HG02763 (cell line): Measurements from ENCODE around the gene ATP4A.

ENCODE experiments used
- ATAC-seq: cut with Tn5 transposase; IDR thresholded peaks from one replicate; pipeline ENCODE4 v1.9.1; 2021; ENCODE audit warnings: mild to moderate bottlenecking, moderate library complexity; ENCODE audit not compliant: unreplicated experiment

Gene ATP4A

DNA sequence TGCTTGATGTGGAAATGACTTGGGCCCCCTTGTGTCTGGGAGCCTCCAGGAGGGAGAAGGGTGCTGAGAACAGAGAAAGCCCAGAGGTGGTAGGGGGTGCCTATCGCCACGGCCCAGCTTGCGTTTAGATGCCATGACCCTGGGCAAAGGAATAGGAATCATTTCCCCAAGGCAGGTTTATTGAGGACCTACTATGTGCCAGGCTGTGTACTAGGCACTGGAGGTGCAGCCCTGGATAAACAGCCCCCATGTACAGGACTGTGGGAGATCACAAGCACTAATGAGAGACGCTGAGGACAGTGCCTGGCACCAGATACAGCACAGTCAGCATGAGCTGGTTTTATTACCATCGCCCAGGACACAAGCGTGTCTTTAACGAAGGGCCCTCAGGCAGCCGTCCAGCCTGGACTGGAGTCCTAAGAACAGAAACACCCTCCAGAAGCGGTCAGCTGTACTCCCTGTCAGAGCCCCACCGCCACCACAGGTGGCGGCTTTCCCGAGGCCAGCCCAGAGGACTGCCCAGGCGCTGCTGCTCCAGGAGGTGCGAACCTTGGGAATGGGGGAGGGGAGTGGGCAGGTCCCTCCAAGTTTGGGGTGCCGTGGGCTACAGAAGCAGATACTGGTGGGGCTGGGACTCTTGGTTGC is 13.5 kb downstream of the ATP4A start:
- ATAC-seq = no peak

DNA sequence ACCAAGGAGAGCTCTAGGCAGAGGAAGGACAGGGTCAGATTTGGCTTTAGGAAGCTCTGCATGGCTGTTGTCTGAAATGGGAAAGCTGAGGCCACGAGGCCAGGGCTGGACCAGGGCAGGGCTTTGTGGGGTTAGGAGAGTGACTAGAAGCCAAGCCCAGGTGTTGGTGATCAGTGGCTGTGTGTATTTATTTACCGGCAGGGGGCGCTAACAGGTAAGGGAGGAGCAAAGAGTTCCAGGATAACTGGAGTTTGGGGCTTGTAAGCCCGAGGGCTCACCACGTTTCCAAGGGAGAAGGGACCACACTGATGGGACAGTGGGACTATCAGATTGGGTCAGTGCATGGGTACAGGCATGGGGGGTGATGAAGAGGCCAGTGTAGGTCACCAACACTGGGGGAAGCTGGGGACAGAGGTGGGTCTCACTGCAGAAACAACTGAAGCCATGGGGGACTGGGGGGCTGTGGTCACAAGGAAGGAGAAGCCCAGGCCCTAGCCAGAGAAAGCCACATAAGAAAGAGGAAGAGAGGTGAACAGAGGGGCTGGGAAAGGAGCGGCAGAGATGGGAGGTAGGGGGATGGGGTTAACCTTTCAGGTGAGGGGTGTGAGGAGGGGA is 14.2 kb downstream of the ATP4A start:
- ATAC-seq = no peak

DNA sequence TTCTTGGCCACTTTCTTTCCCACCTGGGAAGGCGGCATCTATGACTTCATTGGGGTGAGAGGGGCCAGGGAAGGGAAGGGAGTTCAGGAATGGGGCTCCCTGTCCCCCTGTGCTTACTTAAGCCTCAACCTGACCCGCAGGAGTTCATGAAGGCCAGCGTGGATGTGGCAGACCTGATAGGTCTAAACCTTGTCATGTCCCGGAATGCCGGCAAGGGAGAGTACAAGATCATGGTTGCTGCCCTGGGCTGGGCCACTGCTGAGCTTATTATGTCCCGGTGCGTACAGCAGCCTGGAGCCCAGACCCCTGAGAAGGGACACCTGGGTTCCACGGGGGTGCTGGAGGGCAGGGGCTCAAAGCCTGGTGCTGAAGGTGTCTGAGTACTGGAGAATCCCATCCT is 16.9 kb downstream of the ATP4A start:
- no peak for ATAC-seq

DNA sequence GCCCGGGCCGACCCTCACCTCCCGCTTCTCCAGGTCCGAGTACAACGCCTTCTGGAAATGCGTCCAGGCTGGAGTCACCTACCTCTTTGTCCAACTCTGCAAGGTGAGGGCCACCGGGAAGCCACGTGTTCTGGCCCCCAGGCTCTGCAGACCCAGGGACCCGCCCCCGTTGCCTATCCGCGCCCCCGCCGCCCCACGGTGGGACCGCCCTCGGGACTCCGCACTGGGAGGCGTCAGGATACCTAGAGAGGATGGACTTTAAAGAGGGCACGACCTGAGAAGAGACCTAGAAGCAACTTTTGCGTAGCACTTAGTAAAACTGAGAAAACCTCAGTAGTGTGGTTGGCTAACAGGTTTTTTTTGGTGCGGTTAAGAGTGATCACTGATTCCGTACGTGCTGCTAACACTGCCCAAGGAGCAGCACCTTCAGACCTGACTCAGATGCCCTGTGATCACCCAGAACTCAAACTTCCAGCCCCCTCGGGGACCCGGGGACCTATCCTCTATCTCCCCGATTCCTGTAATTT is 17.5 kb downstream of the ATP4A start:
- peak; percentile 38 for ATAC-seq

DNA sequence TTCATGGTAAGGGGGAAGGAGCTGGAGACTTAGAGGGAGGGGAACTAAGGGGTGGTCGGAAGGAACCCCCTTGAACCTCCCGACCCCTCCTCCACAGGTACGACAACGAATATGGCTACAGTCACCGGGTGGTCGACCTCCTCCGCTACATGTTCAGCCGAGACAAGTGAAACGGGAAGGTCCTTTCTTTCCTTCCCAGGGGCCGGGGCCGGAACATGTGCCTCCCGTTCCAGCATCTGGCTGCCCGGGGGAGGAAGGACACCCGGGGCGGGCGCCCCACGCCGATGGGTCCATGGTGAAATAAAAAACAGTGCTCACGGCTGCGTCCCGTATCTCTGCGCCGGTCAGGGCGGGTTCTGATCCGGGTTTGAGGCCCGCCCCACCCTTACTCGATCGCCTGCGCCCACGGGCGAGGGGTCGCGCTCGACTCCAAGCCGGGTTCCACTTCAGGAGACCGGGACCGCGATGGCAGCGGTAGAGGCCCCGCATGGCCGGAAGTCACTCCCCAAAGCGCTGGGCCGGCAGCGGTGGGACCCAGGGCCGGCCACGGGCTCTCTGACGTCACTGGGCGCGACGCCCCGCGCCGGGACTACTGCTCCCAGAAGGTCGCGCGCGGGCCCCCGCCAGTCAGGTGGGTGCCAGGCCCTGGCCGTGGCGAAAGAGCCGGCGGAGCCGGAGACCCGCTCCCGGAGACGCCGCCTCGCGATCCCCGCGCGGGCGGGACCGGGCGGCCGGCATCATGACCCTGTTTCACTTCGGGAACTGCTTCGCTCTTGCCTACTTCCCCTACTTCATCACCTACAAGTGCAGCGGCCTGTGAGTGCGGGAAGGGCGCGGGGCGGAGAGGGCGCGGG is 18.2 kb downstream of the ATP4A start, which contains the start of gene TMEM147:
Gene TMEM147 (plus strand): TSS at position 626 of the 854 bp plus-strand sequence. CDS start 114 bp downstream, at position 740.
- ATAC-seq = peak; percentile 75

DNA sequence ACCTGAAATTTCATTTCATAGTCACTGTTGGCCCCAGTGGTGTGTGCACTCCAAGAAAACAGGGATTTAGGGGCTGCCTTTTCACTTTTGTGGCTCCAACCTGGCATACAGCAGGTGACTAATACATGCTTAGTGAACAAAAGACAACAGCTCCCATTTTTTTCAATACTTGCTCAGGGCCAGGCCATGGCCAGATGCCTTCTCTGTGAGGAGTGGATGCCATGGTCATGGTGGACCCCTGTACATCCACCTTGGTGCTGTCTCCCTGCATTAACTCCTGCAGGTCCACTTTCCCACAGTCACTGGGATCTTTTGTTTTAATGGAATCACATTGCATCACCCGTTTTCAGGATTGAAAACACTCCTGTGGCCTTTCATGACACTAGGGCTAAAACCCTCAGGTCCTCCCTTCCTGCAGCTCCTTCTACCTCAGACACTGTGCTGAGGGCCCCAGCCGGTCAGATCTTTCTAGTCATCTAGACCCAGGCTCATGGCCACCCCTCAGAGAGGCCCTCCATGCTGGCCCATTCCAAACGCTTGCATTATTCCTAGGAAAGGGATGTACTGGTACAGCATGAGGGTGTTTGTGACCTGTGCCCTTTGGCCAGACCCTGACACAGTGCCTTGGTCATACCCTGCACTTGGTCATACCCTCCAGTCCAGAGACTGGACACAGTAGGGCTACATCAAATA is 19.2 kb downstream of the ATP4A start:
- no peak for ATAC-seq

DNA sequence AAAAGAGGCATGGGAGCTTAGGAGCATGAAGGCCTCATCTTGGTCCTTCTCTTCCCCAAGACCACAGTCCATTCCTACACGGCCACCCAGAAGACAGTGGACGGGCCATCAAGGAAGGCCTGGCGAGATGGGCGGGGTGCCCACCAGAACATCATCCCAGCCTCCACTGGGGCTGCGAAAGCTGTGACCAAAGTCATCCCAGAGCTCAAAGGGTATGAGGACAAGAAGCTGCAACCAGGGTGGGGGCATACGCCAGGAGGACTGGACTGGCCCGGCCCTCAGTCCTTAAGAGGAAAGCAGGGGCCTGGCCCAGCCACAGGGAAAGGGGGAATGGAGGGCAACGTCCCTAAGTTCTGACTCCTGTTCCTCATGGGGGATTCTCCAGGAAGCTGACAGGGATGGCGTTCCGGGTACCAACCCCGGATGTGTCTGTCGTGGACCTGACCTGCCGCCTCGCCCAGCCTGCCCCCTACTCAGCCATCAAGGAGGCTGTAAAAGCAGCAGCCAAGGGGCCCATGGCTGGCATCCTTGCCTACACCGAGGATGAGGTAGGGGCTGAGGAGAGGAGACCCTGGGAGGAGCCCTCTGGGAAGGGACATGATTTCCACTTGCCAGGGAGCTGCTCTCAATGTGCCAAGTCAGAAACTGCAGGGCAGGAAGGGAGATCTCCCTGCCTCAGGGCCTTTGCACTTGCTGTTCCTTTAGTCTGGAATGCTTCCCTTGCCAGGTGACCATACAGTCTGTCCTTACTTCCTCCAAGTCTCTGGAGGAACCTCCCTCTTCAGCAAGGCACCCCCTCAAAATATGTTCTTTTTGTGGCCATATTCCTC is 20.0 kb downstream of the ATP4A start:
- no peak for ATAC-seq

DNA sequence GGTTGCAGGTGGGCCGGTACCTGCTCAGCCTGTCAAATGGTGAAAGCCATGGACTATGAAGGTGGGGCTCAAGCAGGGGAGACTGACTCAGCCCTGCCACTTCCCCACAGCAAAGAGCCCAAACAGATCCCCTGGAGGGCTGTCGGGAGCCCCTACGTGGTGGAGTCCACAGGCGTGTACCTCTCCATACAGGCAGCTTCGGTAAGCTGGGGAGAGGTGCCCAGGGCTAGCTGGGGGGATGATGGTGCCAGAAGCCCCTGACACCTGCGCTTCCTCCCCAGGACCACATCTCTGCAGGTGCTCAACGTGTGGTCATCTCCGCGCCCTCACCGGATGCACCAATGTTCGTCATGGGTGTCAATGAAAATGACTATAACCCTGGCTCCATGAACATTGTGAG is 21.2 kb downstream of the ATP4A start:
- no peak for ATAC-seq

DNA sequence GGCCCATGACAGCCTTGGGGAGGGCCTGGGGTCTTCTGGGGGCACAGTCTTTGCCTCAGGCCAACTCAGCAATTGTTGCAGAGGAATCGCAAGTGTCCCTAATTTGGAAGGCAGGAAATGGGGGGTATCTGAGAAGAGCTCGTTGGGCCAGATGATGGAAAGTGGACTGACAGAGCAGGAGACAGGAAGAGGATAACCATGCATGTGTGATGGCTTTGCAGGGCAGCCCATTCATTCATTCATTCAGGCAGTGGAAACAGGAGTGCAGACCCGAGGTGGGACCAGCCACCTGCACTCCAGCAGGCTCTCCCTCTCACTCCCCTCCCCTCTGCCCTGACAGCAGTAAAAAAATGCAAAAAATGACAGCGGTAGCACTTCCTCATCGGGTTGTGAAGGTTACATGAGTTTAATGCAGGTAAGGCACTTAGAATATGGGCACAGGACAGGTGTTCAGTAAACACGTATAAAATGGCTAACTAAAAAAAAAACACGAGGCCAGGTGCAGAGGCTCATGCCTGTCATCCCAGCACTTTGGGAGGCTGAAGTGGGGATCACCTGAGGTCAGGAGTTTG is 23.0 kb downstream of the ATP4A start:
- no peak for ATAC-seq

DNA sequence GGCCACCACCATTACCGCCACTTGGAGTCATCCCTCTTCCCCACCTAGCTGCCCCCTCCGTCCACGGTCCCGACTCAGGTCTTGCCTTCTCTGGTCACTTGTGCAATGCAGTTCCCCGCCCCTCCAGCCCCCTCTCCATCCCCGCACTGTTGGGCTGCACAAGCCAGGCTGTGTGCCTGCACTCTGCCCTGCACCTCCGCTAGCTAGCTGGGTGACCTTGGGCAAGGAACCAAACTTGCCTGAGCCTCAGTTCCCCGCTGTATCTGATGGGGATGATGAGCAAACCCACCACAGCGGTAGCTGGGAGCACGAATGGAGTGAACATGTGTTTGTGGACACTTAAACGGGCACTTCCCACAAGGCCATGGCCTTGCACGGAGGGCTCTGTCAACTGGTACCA is 23.6 kb downstream of the ATP4A start:
- no peak for ATAC-seq

DNA sequence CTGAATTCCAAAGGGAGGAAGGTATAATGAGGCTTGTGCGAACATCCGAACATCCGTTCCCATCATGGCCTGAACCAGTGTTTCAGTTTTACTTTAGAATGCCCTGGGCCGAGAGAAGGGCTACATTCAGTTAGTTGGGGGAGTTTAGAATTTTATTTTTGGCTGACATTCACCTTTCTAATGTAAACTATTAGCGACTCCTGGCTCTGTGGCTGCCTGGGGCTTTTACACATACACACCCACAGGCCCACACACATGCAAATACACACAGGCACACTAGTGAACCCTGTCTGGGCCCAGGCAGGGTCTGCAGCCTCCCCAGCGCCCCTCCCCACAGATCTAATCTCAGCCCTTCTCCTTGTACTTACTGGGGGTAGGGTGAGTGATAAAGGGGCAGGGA is 24.1 kb downstream of the ATP4A start:
- no peak for ATAC-seq

DNA sequence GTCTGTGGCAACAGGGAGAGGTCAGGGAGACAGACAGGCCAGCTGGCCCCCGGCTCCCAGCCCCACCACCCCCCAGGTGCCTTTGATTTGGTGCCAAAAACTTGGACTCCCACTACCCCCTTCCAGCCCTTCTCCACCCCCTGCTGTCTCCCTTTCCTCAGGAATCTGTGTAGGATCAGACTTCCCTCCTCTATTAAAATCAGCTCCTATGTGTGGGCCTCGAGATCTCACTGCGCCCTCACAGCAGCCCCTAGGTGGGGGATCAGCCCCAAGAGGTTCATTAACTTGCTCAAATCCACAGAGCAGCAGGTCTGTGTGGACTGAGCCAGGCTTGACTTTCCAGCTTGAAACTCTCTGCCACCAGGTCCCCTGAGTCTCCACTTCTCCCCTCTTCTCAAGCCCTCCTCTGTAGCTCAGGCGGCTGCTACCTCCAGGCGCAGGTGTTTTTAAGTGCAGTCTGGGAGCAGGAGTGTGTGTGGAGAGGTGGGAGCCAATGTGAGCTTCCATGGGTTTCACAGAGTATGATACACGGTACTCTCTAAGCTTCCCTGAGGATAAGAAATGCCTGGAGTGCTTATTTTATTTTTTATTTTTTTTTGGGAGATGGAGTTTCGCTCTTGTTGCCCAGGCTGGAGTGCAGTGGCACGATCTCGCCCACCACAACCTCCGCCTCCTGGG is 28.5 kb downstream of the ATP4A start:
- ATAC-seq = no peak

DNA sequence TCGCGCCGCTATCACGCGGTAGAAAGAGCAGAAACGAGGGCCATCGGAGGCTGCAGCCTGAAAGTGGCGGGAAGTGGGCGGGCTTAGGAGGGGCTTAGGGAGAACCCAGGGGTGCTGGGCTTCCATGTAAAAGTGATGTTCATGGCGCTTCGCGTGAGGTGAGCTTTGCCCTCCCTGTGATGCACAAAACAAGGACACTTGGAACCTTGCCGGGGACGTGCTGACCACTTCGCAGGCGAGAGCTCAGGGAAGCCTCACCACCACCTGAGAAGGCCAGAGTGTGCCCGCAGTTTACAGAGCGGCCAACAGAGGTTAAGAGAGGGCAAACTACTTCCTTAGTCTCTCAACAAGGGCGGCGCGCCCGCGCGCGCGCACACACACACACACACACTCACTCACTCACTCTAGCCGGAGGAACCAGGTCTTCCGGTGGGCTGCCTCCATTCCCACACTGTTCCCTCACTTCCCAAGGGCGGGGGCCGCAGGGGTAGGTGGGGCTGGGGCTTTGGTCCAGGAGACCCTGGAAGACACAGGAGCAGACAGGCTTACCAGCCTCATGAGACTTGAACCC is 29.6 kb downstream of the ATP4A start:
- no peak for ATAC-seq

DNA sequence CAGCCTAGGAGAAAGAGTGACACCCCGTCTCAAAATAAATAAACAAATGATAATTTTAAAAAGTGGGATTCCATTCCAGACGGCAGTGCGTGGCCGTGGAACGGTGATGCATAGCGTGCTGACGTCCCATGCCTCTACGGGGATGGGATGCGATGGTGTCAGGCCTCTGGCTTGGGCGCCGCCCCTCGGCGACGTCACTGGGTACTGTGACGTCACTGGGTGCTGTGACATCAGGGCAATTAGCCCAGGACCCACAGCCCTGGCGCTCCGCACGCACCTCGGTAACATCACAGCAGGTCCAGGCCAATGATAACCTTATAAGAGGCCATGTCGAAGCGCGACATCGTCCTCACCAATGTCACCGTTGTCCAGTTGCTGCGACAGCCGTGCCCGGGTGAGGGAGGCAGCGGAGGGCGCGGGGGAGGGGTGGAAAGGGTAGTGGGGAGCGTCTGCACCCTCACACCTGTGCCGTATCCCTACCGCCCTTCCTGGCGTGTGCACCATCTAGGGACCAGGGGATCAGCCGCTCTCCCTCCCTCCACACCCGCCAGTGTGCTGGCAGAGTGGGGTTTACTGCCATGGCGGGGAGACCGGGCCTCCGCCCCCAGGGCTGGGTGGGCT is 30.1 kb downstream of the ATP4A start, which contains the start of gene GAPDHS:
Gene GAPDHS (plus strand): TSS at position 256 of the 621 bp plus-strand sequence. CDS start 72 bp downstream, at position 328.
- ATAC-seq = no peak

DNA sequence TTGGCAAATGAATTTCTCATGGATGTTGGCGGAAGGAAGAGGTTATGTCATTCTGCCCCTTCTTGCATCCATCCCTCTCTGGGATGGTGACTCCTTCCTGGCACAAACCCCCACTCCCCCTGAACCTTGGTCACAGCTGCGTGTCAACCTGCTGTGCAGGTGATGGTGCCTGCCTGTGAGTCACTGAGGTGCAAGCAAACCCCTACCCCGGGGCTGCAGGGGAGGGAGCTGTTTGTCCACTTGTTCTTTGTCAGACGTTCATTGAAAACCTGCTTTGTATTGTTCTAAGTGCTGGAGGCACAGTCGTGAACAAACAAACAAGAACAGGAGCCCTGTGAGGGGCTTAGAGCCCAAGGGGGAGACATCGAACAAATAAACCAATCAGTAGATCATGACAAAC is 32.2 kb downstream of the ATP4A start:
- ATAC-seq = no peak

DNA sequence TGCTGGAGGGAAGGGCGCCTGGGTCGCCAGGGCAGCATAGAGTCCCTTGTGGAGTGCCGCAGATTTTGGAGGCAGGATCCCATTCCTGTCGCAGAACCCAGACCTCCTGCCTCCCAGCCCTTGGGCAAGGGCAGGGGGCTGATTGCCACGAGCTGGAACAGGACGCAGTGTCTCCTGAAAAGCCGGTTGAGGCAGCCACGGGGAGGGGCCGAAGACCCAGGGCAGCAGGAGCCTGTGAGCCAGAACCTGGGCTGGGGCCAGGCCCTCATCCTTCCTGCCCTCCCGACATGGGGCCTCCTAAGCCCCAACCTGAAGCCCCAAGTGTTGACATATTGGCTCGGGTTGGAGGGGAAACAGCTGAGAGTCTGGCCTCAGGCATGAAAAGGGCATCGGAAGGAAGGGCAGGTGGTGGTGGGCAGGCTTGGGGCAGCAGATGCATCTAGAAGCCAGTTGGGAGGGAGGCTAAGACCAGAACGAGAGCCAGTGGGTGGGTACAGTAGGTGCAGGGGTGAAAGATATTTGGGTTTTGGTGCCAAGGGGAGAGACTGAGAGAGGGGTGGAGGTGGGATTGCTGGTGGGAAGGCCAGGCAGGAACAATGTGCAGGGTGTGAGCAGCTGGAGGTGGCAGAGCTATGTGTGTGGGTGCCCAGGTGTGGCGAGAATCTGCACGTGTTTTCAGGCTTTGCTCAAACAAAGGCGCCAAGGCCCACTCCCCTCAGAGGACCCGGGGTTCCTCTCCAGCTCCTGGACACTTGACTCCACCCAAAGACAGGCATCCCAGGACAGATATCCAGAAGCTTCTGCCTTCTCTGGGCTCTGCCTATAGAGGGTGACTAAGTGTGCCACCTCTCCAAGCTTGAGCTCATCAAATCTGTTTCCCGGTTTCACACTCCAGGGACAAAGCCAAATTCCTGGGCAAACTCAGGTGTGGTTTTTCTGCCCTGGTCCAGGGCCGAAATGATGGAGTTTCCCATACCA is 33.9 kb downstream of the ATP4A start:
- ATAC-seq = no peak
